ENCODE measurements around the gene CACNA1F. TPM values are rescaled to one million over a fixed set of nuclear protein-coding genes. Genes with fewer than 3 reads are reported as not detected.

Gene CACNA1F
- total RNA-seq, 2 experiments from 2014 or later, result not detected

GRCh38 chrX:49186125-49187027 is 46.8 kb downstream of the CACNA1F start, which contains the start of gene PRICKLE3:
TSS of gene PRICKLE3 (minus strand) at chrX:49186373. CDS start at chrX:49186297, 76 bp downstream.
- POLR2A ChIA-PET, result no interaction called here
- DNase-seq (ENCODE audit: low spot score), result peak; percentile 87
- intact Hi-C loops (cut with micrococcal nuclease; ENCODE audit: unreplicated experiment), result no loop called here
- CTCF ChIA-PET (ENCODE audit: unreplicated experiment), result interaction anchor here (1.0 kb wide), 1 partner anchor 20 kb away, joined by 3 read pairs; no protein-coding TSS in a partner anchor
- Histone ChIP-seq H4K20me1 (ENCODE audit: insufficient read depth, low read length) (no peaks in the 10 kb centered on the region), H3K4me3 (ENCODE audit: low read depth, low read length, poor library complexity, severe bottlenecking) (peak within 1 kb of the TSS; percentile 87), H3K4me2 (ENCODE audit: low read length) (peak within 1 kb of the TSS; percentile 92), H3K79me2 (ENCODE audit: insufficient read depth, low read depth, low read length) (peaks cover 13% of the 10 kb centered on the region; the same call in 1 of the 2 replicates), H3K9me2 (ENCODE audit: insufficient read depth, low read length) (no peaks in the 10 kb centered on the region), H3K27ac (ENCODE audit: low read depth, low read length, poor library complexity, severe bottlenecking) (peak within 1 kb of the TSS; percentile 33), H3K36me3 (ENCODE audit: insufficient read depth, low read length) (peaks cover 15% of the 10 kb centered on the region), H2AFZ (ENCODE audit: low read length) (peak within 1 kb of the TSS; percentile 46; the same call in 1 of the 2 replicates), H3K4me1 (ENCODE audit: insufficient read depth, low read length, poor library complexity, severe bottlenecking) (peaks cover 23% of the 10 kb centered on the region), H3K9me3 (ENCODE audit: low read length) (no peaks in the 10 kb centered on the region)
- BruUV-seq (replicated peaks), result no TSS peak
- TF ChIP-seq CTCF (conservative IDR thresholded peaks at IDR 0.05; ENCODE audit: low read length) (peak; percentile 72), EZH2phosphoT487 (IDR thresholded peaks at IDR 0.05; ENCODE audit: borderline replicate concordance, low read depth, low read length) (no peak)

- POLR2A ChIA-PET, result interaction anchor here (0.6 to 0.7 kb wide), 2 partner anchors 18 to 519 kb away, joined by 3 read pairs; no protein-coding TSS in a partner anchor
- H3K4me3 ChIP-seq (ENCODE audit: low read depth, low read length, poor library complexity, severe bottlenecking), result peak overlapping the region; percentile 87
- CTCF ChIA-PET (ENCODE audit: unreplicated experiment), result no interaction called here
- no TSS peak for BruUV-seq (replicated peaks)
- no peaks in the 10 kb centered on the region for H3K9me3 ChIP-seq (ENCODE audit: low read length)
- TF ChIP-seq CTCF (conservative IDR thresholded peaks at IDR 0.05; ENCODE audit: low read length) (no peak), EZH2phosphoT487 (IDR thresholded peaks at IDR 0.05; ENCODE audit: borderline replicate concordance, low read depth, low read length) (no peak)
- no peak overlapping the region for H2AFZ ChIP-seq (ENCODE audit: low read length)
- H3K27ac ChIP-seq (ENCODE audit: low read depth, low read length, poor library complexity, severe bottlenecking), result peak overlapping the region; percentile 14
- H3K36me3 ChIP-seq (ENCODE audit: insufficient read depth, low read length), result peaks cover 24% of the 10 kb centered on the region
- intact Hi-C loops (cut with micrococcal nuclease; ENCODE audit: unreplicated experiment), result no loop called here
- peak overlapping the region; percentile 92 for H3K4me2 ChIP-seq (ENCODE audit: low read length)
- DNase-seq (ENCODE audit: low spot score), result peak; percentile 42
- no peaks in the 10 kb centered on the region for H4K20me1 ChIP-seq (ENCODE audit: insufficient read depth, low read length)
- H3K4me1 ChIP-seq (ENCODE audit: insufficient read depth, low read length, poor library complexity, severe bottlenecking), result peaks cover 17% of the 10 kb centered on the region
- H3K9me2 ChIP-seq (ENCODE audit: insufficient read depth, low read length), result no peaks in the 10 kb centered on the region
- peaks cover 13% of the 10 kb centered on the region; the same call in 1 of the 2 replicates for H3K79me2 ChIP-seq (ENCODE audit: insufficient read depth, low read depth, low read length)
These were observed 48.6 kb downstream of the CACNA1F start for GRCh38 chrX:49184294-49185281.

Measured in OCI-LY7 (cell line).